Skeletal muscle satellite cell (primary cell): ENCODE measurements around the gene FYN.

Experiments used
- H3K27me3 ChIP-seq: 2 replicates; pipeline ENCODE4 v1.7.0; 2013; ENCODE audit warnings: low read length; ENCODE audit not compliant: control insufficient read depth, insufficient read depth
- H3K36me3 ChIP-seq: 2 replicates; pipeline ENCODE4 v1.7.0; 2013; ENCODE audit warnings: mild to moderate bottlenecking, control low read depth, low read length; ENCODE audit not compliant: insufficient read depth
- H3K4me1 ChIP-seq: 2 replicates; pipeline ENCODE4 v1.7.0; 2013; ENCODE audit warnings: low read length; ENCODE audit not compliant: control insufficient read depth, insufficient read depth
- H3K4me2 ChIP-seq: 2 replicates; pipeline ENCODE4 v1.7.0; 2013; ENCODE audit warnings: mild to moderate bottlenecking, low read length
- H3K4me3 ChIP-seq: 2 replicates; pipeline ENCODE4 v1.7.0; 2013; ENCODE audit warnings: low read length
- H3K9ac ChIP-seq: 2 replicates; pipeline ENCODE4 v1.7.0; 2013; ENCODE audit warnings: mild to moderate bottlenecking, low read depth, low read length, moderate library complexity
- H3K9me3 ChIP-seq: replicated peaks from 2 replicates; pipeline ENCODE4 v1.7.0; 2013; ENCODE audit warnings: mild to moderate bottlenecking, control low read depth, low read length

Gene FYN

GRCh38 chr6:111812060-111813038 is 60.9 kb downstream of the FYN start:
- peaks cover 24% of the 10 kb centered on the region for H3K36me3 ChIP-seq
- H3K4me3 ChIP-seq, result no peak overlapping the region
- H3K9ac ChIP-seq, result no peak overlapping the region
- no peaks in the 10 kb centered on the region for H3K9me3 ChIP-seq
- peaks cover 24% of the 10 kb centered on the region for H3K4me1 ChIP-seq
- peak overlapping the region; percentile 31 for H3K4me2 ChIP-seq
- H3K27me3 ChIP-seq, result no peaks in the 10 kb centered on the region

GRCh38 chr6:111810294-111811131 is 62.7 kb downstream of the FYN start:
- no peak overlapping the region for H3K4me3 ChIP-seq
- H3K4me2 ChIP-seq, result no peak overlapping the region
- peaks cover 24% of the 10 kb centered on the region for H3K36me3 ChIP-seq
- H3K9ac ChIP-seq, result no peak overlapping the region
- H3K27me3 ChIP-seq, result no peaks in the 10 kb centered on the region
- H3K9me3 ChIP-seq, result no peaks in the 10 kb centered on the region
- peaks cover 38% of the 10 kb centered on the region for H3K4me1 ChIP-seq

- Histone ChIP-seq H3K9ac (no peak overlapping the region), H3K27me3 (no peaks in the 10 kb centered on the region), H3K4me3 (no peak overlapping the region), H3K4me2 (no peak overlapping the region), H3K4me1 (peaks cover 45% of the 10 kb centered on the region), H3K9me3 (no peaks in the 10 kb centered on the region), H3K36me3 (peaks cover 24% of the 10 kb centered on the region)
These were observed 63.5 kb downstream of the FYN start for GRCh38 chr6:111809766-111810165.

GRCh38 chr6:111809264-111809663 is 64.0 kb downstream of the FYN start:
- Histone ChIP-seq H3K4me1 (peaks cover 50% of the 10 kb centered on the region), H3K9me3 (no peaks in the 10 kb centered on the region), H3K4me3 (no peak overlapping the region), H3K27me3 (no peaks in the 10 kb centered on the region), H3K9ac (no peak overlapping the region), H3K36me3 (peaks cover 24% of the 10 kb centered on the region), H3K4me2 (no peak overlapping the region)

GRCh38 chr6:111808493-111808892 is 64.8 kb downstream of the FYN start:
- Histone ChIP-seq H3K4me3 (no peak overlapping the region), H3K4me1 (peaks cover 46% of the 10 kb centered on the region), H3K4me2 (no peak overlapping the region), H3K9me3 (no peaks in the 10 kb centered on the region), H3K27me3 (no peaks in the 10 kb centered on the region), H3K9ac (no peak overlapping the region), H3K36me3 (peaks cover 20% of the 10 kb centered on the region)

- peaks cover 29% of the 10 kb centered on the region for H3K4me1 ChIP-seq
These were observed 66.4 kb downstream of the FYN start for GRCh38 chr6:111806561-111807497.

GRCh38 chr6:111806165-111806547 is 67.1 kb downstream of the FYN start:
- Histone ChIP-seq H3K36me3 (peaks cover 6% of the 10 kb centered on the region), H3K27me3 (no peaks in the 10 kb centered on the region), H3K9me3 (no peaks in the 10 kb centered on the region), H3K4me1 (peaks cover 30% of the 10 kb centered on the region), H3K9ac (no peak overlapping the region), H3K4me3 (no peak overlapping the region), H3K4me2 (peak overlapping the region; percentile 64)

More at GRCh38 chr6:111806561-111807497, 66.4 kb downstream of the FYN start:
- H3K27me3 ChIP-seq, result no peaks in the 10 kb centered on the region
- H3K4me2 ChIP-seq, result no peak overlapping the region
- H3K36me3 ChIP-seq, result peaks cover 9% of the 10 kb centered on the region
- no peak overlapping the region for H3K9ac ChIP-seq
- H3K4me3 ChIP-seq, result no peak overlapping the region
- no peaks in the 10 kb centered on the region for H3K9me3 ChIP-seq

- Histone ChIP-seq H3K27me3 (no peaks in the 10 kb centered on the region), H3K4me1 (peaks cover 35% of the 10 kb centered on the region), H3K9ac (no peak overlapping the region), H3K4me2 (peak overlapping the region; percentile 64), H3K36me3 (peaks cover 8% of the 10 kb centered on the region), H3K9me3 (no peaks in the 10 kb centered on the region), H3K4me3 (peak overlapping the region; percentile 10)
These were observed 67.6 kb downstream of the FYN start for GRCh38 chr6:111805511-111806164.

GRCh38 chr6:111804627-111805235 is 68.5 kb downstream of the FYN start:
- H3K9ac ChIP-seq, result no peak overlapping the region
- H3K4me2 ChIP-seq, result no peak overlapping the region
- no peak overlapping the region for H3K4me3 ChIP-seq

GRCh38 chr6:111803804-111804203 is 69.4 kb downstream of the FYN start:
- no peaks in the 10 kb centered on the region for H3K9me3 ChIP-seq
- peaks cover 54% of the 10 kb centered on the region for H3K4me1 ChIP-seq
- H3K9ac ChIP-seq, result no peak overlapping the region
- H3K4me3 ChIP-seq, result no peak overlapping the region
- no peak overlapping the region for H3K4me2 ChIP-seq
- peaks cover 8% of the 10 kb centered on the region for H3K36me3 ChIP-seq
- H3K27me3 ChIP-seq, result no peaks in the 10 kb centered on the region

More at GRCh38 chr6:111804627-111805235, 68.5 kb downstream of the FYN start:
- H3K27me3 ChIP-seq, result no peaks in the 10 kb centered on the region
- no peaks in the 10 kb centered on the region for H3K9me3 ChIP-seq
- peaks cover 8% of the 10 kb centered on the region for H3K36me3 ChIP-seq
- peaks cover 45% of the 10 kb centered on the region for H3K4me1 ChIP-seq
